ENCODE results near the gene VPS4B. TPM values are rescaled to one million over a fixed set of nuclear protein-coding genes. Genes with fewer than 3 reads are reported as not detected.

VPS4B gene
- total RNA-seq, 1 donor from 2014 or later = 58.7 TPM

- DNase-seq = no peak
- Histone ChIP-seq H3K36me3 (peaks cover 90% of the 10 kb centered on the region), H3K27me3 (no peaks in the 10 kb centered on the region), H3K4me3 (no peak overlapping the region), H3K9me3 (no peaks in the 10 kb centered on the region), H3K27ac (no peak overlapping the region), H3K4me1 (no peaks in the 10 kb centered on the region)
- intact Hi-C loops (cut with DNase I) = no loop called here
- TF ChIP-seq, protein P1, sequence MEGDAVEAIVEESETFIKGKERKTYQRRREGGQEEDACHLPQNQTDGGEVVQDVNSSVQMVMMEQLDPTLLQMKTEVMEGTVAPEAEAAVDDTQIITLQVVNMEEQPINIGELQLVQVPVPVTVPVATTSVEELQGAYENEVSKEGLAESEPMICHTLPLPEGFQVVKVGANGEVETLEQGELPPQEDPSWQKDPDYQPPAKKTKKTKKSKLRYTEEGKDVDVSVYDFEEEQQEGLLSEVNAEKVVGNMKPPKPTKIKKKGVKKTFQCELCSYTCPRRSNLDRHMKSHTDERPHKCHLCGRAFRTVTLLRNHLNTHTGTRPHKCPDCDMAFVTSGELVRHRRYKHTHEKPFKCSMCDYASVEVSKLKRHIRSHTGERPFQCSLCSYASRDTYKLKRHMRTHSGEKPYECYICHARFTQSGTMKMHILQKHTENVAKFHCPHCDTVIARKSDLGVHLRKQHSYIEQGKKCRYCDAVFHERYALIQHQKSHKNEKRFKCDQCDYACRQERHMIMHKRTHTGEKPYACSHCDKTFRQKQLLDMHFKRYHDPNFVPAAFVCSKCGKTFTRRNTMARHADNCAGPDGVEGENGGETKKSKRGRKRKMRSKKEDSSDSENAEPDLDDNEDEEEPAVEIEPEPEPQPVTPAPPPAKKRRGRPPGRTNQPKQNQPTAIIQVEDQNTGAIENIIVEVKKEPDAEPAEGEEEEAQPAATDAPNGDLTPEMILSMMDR (IDR thresholded peaks at IDR 0.05) = no peak
- no peak for ATAC-seq
Measured at GRCh38 chr18:63356272-63356896, 65.9 kb downstream of the VPS4B start.

DNA sequence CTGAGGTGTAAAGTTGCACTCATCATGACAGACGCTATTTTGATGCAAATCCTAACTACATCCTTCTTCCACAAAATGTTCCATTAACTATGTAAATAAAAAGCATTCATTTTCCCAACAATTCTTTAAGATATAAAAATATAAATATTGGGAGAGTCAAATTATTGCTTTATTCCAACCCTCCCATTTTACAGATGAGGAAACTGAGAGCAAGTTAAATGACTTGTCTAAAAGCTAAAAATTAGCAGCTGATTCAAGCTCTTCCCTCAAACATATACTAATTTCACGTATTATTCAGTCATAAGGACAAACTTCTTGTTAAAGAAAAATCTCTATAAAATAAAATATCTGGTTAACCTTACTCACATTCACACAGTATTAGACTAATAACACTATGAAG, 72.0 kb downstream of the VPS4B start:
- ATAC-seq (no peak), DNase-seq (no peak)
- TF ChIP-seq, protein P1 (IDR thresholded peaks at IDR 0.05) = no peak
- H3K4me1 ChIP-seq = no peaks in the 10 kb centered on the region
- no peak overlapping the region for H3K27ac ChIP-seq
- H3K4me3 ChIP-seq = no peak overlapping the region
- no peaks in the 10 kb centered on the region for H3K27me3 ChIP-seq
- intact Hi-C loops (cut with DNase I) = no loop called here
- H3K9me3 ChIP-seq = no peaks in the 10 kb centered on the region
- peaks cover 82% of the 10 kb centered on the region for H3K36me3 ChIP-seq

DNA sequence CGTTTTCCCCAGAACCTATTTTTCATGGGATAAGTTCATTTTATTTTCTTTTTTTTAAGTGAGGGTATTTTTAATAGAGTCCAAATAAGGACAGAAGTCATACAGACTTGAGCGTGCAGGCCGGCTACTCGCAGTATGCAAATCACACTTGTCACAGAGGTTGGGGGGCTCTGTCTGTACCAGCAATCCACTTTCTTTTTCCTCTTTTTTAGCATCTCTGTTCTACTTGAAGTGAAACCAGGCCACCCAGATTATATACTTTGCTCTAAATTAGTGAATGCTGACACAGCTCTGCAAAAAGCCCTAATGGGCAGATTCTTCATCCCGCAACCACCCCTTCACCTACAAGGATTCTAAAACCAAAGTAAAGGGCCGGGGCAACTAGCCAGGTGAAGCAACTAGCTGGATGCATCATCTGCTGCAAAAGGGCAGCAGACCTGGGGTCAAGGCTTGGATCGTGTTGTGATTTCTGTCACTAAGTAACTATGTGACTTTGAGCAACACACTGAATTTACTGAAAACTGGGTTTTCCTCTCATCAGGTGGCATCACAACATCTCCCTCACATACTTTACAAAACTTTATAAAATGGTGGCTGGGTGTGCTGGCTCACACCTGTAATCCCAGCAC, 73.7 kb downstream of the VPS4B start:
- intact Hi-C loops (cut with DNase I) = no loop called here
- H3K27ac ChIP-seq = no peak overlapping the region
- ATAC-seq (no peak), DNase-seq (no peak)
- peaks cover 80% of the 10 kb centered on the region for H3K36me3 ChIP-seq
- no peak overlapping the region for H3K4me3 ChIP-seq
- no peaks in the 10 kb centered on the region for H3K4me1 ChIP-seq
- TF ChIP-seq, protein P1 (IDR thresholded peaks at IDR 0.05) = no peak
- no peaks in the 10 kb centered on the region for H3K9me3 ChIP-seq
- H3K27me3 ChIP-seq = no peaks in the 10 kb centered on the region

DNA sequence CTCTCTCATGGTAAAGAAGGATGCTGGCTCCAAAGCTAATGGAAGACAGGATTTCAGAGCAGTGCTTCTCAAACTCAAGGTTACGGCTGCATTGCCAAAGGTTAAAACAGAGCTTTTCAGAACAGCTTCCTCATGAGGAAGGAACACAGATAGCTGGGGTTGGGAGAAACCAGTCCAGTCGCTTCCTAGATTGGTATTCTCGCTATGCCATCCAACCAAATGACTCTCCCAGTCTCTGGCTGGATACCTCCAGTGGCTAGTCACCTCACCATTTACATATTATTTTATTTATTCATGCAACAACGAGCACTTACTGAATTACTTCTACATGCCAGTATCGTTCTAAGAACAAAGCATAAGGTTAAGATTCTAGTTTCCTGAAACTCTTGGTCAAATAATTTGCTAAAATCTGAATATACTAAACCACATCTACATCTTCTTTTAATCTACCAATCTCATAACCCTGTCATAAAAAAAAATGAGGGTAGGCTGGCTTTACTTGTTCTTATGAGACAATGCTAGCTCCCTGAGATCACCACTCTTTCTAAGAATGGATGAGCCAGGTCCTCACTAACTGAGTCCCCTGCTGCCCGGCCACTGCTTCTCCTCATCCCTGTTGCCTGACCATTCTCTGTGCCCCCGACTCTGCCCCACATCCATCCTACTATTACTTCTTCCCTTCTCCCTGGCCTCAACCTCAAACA, 75.6 kb downstream of the VPS4B start:
- Histone ChIP-seq H3K4me3 (no peak overlapping the region), H3K4me1 (no peaks in the 10 kb centered on the region), H3K36me3 (peaks cover 85% of the 10 kb centered on the region), H3K27me3 (no peaks in the 10 kb centered on the region), H3K27ac (no peak overlapping the region), H3K9me3 (no peaks in the 10 kb centered on the region)
- DNase-seq (no peak), ATAC-seq (no peak)
- TF ChIP-seq, protein P1 (IDR thresholded peaks at IDR 0.05) = no peak
- intact Hi-C loops (cut with DNase I) = no loop called here

- DNase-seq (no peak), ATAC-seq (no peak)
- intact Hi-C loops (cut with DNase I) = no loop called here
- peaks cover 85% of the 10 kb centered on the region for H3K36me3 ChIP-seq
- H3K9me3 ChIP-seq = no peaks in the 10 kb centered on the region
- H3K4me3 ChIP-seq = no peak overlapping the region
- H3K27me3 ChIP-seq = no peaks in the 10 kb centered on the region
- no peak overlapping the region for H3K27ac ChIP-seq
- TF ChIP-seq, protein P1 (IDR thresholded peaks at IDR 0.05) = no peak
- H3K4me1 ChIP-seq = no peaks in the 10 kb centered on the region
Measured at GRCh38 chr18:63346031-63346430, 76.2 kb downstream of the VPS4B start.
